ENCODE results near the gene EAPP.
"Not testable (repeated sequence)": the region's sequence is repeated elsewhere in the genome, so short reads cannot be mapped to it uniquely, and the experiment has no call there.

EAPP gene

GRCh38 chr14:34538096-34538495 is 1.4 kb downstream of the EAPP start:
- DNase-seq (ENCODE audit: low read depth, low spot score): not testable (repeated sequence)

- no peak for DNase-seq (ENCODE audit: low read depth, low spot score)
These were observed 1.9 kb downstream of the EAPP start for GRCh38 chr14:34537677-34538009.

- DNase-seq (ENCODE audit: low read depth, low spot score): no peak
These were observed 2.4 kb downstream of the EAPP start for GRCh38 chr14:34536951-34537676.

- no peak for DNase-seq (ENCODE audit: low read depth, low spot score)
These were observed 11.9 kb downstream of the EAPP start for GRCh38 chr14:34527591-34527990.

GRCh38 chr14:34524216-34524615 is 15.3 kb downstream of the EAPP start:
- not testable (repeated sequence) for DNase-seq (ENCODE audit: low read depth, low spot score)

- DNase-seq (ENCODE audit: low read depth, low spot score): no peak
These were observed 17.0 kb downstream of the EAPP start for GRCh38 chr14:34522496-34522895.

GRCh38 chr14:34521071-34521470 is 18.4 kb downstream of the EAPP start:
- not testable (repeated sequence) for DNase-seq (ENCODE audit: low read depth, low spot score)

- not testable (repeated sequence) for DNase-seq (ENCODE audit: low read depth, low spot score)
These were observed 19.1 kb downstream of the EAPP start for GRCh38 chr14:34520304-34520970.

GRCh38 chr14:34507884-34508283 is 31.6 kb downstream of the EAPP start:
- DNase-seq (ENCODE audit: low read depth, low spot score): no peak

GRCh38 chr14:34507459-34507858 is 32.0 kb downstream of the EAPP start:
- no peak for DNase-seq (ENCODE audit: low read depth, low spot score)

- DNase-seq (ENCODE audit: low read depth, low spot score): not testable (repeated sequence)
These were observed 34.4 kb downstream of the EAPP start for GRCh38 chr14:34505124-34505491.

- not testable (repeated sequence) for DNase-seq (ENCODE audit: low read depth, low spot score)
These were observed 35.5 kb downstream of the EAPP start for GRCh38 chr14:34504027-34504426.

GRCh38 chr14:34502545-34503225 is 36.8 kb downstream of the EAPP start:
- DNase-seq (ENCODE audit: low read depth, low spot score): no peak

- DNase-seq (ENCODE audit: low read depth, low spot score): no peak
These were observed 37.5 kb downstream of the EAPP start for GRCh38 chr14:34502001-34502400.

GRCh38 chr14:34501004-34501580 is 38.4 kb downstream of the EAPP start:
- DNase-seq (ENCODE audit: low read depth, low spot score): no peak

- no peak for DNase-seq (ENCODE audit: low read depth, low spot score)
These were observed 40.7 kb downstream of the EAPP start for GRCh38 chr14:34498684-34499412.

GRCh38 chr14:34496679-34497513 is 42.6 kb downstream of the EAPP start:
- DNase-seq (ENCODE audit: low read depth, low spot score): no peak

- DNase-seq (ENCODE audit: low read depth, low spot score): no peak
These were observed 43.4 kb downstream of the EAPP start for GRCh38 chr14:34496007-34496678.

- DNase-seq (ENCODE audit: low read depth, low spot score): no peak
These were observed 50.2 kb downstream of the EAPP start for GRCh38 chr14:34489324-34489723.

- DNase-seq (ENCODE audit: low read depth, low spot score): no peak
These were observed 51.0 kb downstream of the EAPP start for GRCh38 chr14:34488528-34488927.

Measured in activated CD4-positive, CD25-positive, alpha-beta regulatory T cell treated with anti-CD3 and anti-CD28 coated beads, Interleukin-2, amount 50 U/mL, for 16 hours (primary cell).